Ascending aorta (tissue), 2 donors: Measurements from ENCODE around the gene CFAP73. TPM values are rescaled to one million over a fixed set of nuclear protein-coding genes. Genes with fewer than 3 reads are reported as not detected.

Source experiments
- DNase-seq, 2 donors: peaks; one replicate each; pipeline ENCODE4 v3.0.0-alpha.2; 2019; ENCODE audit warnings: low spot score in 2 of 2
- H3K27ac ChIP-seq, 2 donors: fragments of 200-600 bp; sonication (generic); one replicate each; pipeline ENCODE4 v1.5.1; 2016 to 2017; ENCODE audit warnings: mild to moderate bottlenecking in 1 of 2
- H3K27me3 ChIP-seq: fragments of 200-600 bp; sonication (generic); one replicate; pipeline ENCODE4 v1.5.1; 2017
- H3K36me3 ChIP-seq, 2 donors: fragments of 200-600 bp; sonication (generic); one replicate each; pipeline ENCODE4 v1.5.1; 2016
- H3K4me1 ChIP-seq, 2 donors: fragments of 200-600 bp; sonication (generic); one replicate each; pipeline ENCODE4 v1.5.1; 2016 to 2017; ENCODE audit warnings: mild to moderate bottlenecking in 1 of 2
- H3K4me3 ChIP-seq, 2 donors: fragments of 200-600 bp; sonication (generic); one replicate each; pipeline ENCODE4 v1.5.1; 2016 to 2017; ENCODE audit warnings: mild to moderate bottlenecking in 1 of 2
- H3K9me3 ChIP-seq, 2 donors: fragments of 200-600 bp; sonication (generic); one replicate each; pipeline ENCODE4 v1.5.1; 2016
- CTCF ChIP-seq, 3 experiments: fragments of 200-600 bp in 2 of 3; fragments of 450-650 bp in 1 of 3; sonication (generic) in 2 of 3; IDR thresholded peaks; one replicate each; pipeline ENCODE4 v1.5.1; 2016 to 2019; ENCODE audit warnings: antibody characterized with exemption in 3 of 3, mild to moderate bottlenecking in 1 of 3, moderate library complexity in 1 of 3
- intact Hi-C: fragments of 100-400 bp; cut with DNase I; formaldehyde crosslinking; loops from one replicate; pipeline ENCODE4 v1.15.1; 2023
- total RNA-seq: library from RNA; depleted of rRNA; stranded (reverse); fragments of >200 nt; gene quantifications from one replicate; pipeline ENCODE4 v1.1.0, GENCODE V29; 2016

The CFAP73 gene
- not detected for total RNA-seq

- intact Hi-C loops = no loop called here
- no peaks in the 10 kb centered on the region for H3K36me3 ChIP-seq
- H3K4me3 ChIP-seq = peak within 1 kb of the TSS in 1 of 2 donors; percentile 2
- no peak within 1 kb of the TSS for H3K27ac ChIP-seq
- H3K9me3 ChIP-seq = peaks cover 0 to 6% of the 10 kb centered on the region in 2 donors
- no peaks in the 10 kb centered on the region for H3K27me3 ChIP-seq
- H3K4me1 ChIP-seq = peaks cover 0 to 8% of the 10 kb centered on the region in 2 donors
- DNase-seq = no peak
- no peak for TF ChIP-seq CTCF (IDR thresholded peaks at IDR 0.05)
Measured at GRCh38 chr12:113149361-113150150, at the start of gene CFAP73. TSS of gene CFAP73 (plus strand) at chr12:113149724. CDS start at chr12:113149858, 134 bp downstream.

GRCh38 chr12:113099764-113100163, 49.8 kb upstream of the CFAP73 start:
- DNase-seq = no peak

DNA sequence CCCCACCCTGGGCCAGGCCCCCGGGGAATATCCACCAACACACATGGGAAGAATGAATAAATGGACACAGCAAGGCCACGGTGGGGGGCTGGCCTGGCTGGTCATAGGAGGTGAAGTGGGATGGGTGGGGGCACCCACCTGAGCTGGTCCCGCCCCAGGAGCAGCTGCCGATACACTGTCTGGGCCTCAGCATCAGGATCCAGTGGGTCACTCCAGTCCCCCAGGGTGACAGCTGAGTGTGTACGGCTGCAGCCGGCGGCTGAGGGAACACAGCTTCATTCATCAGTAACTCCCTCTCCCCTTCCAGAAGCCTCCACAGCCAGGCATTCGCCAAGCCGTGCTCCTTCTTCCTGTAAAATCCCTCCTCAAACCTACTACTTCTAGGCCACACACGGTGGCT, 47.8 kb upstream of the CFAP73 start:
- Histone ChIP-seq H3K27me3 (peaks cover 5% of the 10 kb centered on the region), H3K27ac (no peak overlapping the region), H3K4me1 (no peaks in the 10 kb centered on the region), H3K36me3 (no peaks in the 10 kb centered on the region), H3K4me3 (no peak overlapping the region), H3K9me3 (no peaks in the 10 kb centered on the region)
- intact Hi-C loops = no loop called here
- DNase-seq = no peak
- TF ChIP-seq CTCF (IDR thresholded peaks at IDR 0.05) = no peak

More at GRCh38 chr12:113099764-113100163, 49.8 kb upstream of the CFAP73 start:
- no peaks in the 10 kb centered on the region for H3K4me1 ChIP-seq
- no peak overlapping the region for H3K27ac ChIP-seq
- no peaks in the 10 kb centered on the region for H3K9me3 ChIP-seq
- peaks cover 5% of the 10 kb centered on the region for H3K27me3 ChIP-seq
- TF ChIP-seq CTCF (IDR thresholded peaks at IDR 0.05) = no peak
- no peaks in the 10 kb centered on the region for H3K36me3 ChIP-seq
- intact Hi-C loops = loop anchor here (10.0 kb wide), 1 partner anchor 175 kb away; no protein-coding TSS in a partner anchor
- no peak overlapping the region for H3K4me3 ChIP-seq

DNA sequence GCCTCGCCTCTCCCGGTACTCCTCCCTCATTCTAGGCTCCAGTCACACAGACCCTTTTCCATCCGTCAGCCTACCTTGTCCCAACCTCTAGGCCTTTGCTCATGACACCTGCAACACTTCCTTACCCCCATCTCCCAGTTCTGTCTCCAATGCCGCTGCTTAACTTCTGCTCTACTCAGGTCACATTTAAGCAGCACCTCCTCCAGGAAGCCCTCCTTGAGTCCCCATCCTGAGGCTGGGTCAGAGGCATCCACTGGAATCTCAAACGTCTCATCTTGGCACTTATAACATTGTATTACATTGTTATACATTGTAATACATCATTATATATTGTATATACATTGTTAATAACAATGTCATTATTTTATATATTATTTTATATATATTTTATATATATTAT, 46.7 kb upstream of the CFAP73 start:
- no peaks in the 10 kb centered on the region for H3K4me1 ChIP-seq
- H3K4me3 ChIP-seq = no peak overlapping the region
- peaks cover 5% of the 10 kb centered on the region for H3K27me3 ChIP-seq
- no peaks in the 10 kb centered on the region for H3K36me3 ChIP-seq
- no peak for DNase-seq
- no peak overlapping the region for H3K27ac ChIP-seq
- TF ChIP-seq CTCF (IDR thresholded peaks at IDR 0.05) = no peak
- intact Hi-C loops = no loop called here
- no peaks in the 10 kb centered on the region for H3K9me3 ChIP-seq

GRCh38 chr12:113103756-113104450, 45.6 kb upstream of the CFAP73 start:
- intact Hi-C loops = no loop called here
- no peak for TF ChIP-seq CTCF (IDR thresholded peaks at IDR 0.05)
- no peak overlapping the region for H3K27ac ChIP-seq
- H3K9me3 ChIP-seq = no peaks in the 10 kb centered on the region
- no peak for DNase-seq
- no peaks in the 10 kb centered on the region for H3K36me3 ChIP-seq
- no peak overlapping the region for H3K4me3 ChIP-seq
- H3K4me1 ChIP-seq = no peaks in the 10 kb centered on the region
- H3K27me3 ChIP-seq = peaks cover 5% of the 10 kb centered on the region
